B cell (primary cell): ENCODE data around the gene ABCA1. TPM values are rescaled to one million over a fixed set of nuclear protein-coding genes. Genes with fewer than 3 reads are reported as not detected.
"Not testable (repeated sequence)": the region's sequence is repeated elsewhere in the genome, so short reads cannot be mapped to it uniquely, and the experiment has no call there.

Experiments
- ATAC-seq: fragments of 200-7000 bp; cut with Tn5 transposase; one replicate; pipeline ENCODE4 v1.10.0; 2021; ENCODE audit warnings: low read depth, mild to moderate bottlenecking, moderate number of reproducible peaks, moderate library complexity
- CTCF ChIA-PET: fragments of 350-600 bp; sonication (Branson Sonifier 250); formaldehyde crosslinking; loops from one replicate; lab custom pipeline; 2021; ENCODE audit warnings: antibody characterized with exemption, inconsistent platforms; lab: Charles Lee
- POLR2A ChIA-PET: fragments of 350-600 bp; sonication (Branson Sonifier 250); formaldehyde crosslinking; loops from one replicate; lab custom pipeline; 2021; ENCODE audit warnings: antibody characterized with exemption; lab: Charles Lee
- DNase-seq: peaks from one replicate; pipeline ENCODE4 v3.0.0; 2013
- H2AFZ ChIP-seq: 2 replicates; pipeline ENCODE4 v1.6.1; 2012; ENCODE audit warnings: mild to moderate bottlenecking, low read depth, low read length; ENCODE audit not compliant: insufficient read depth, poor library complexity, severe bottlenecking
- H3K27ac ChIP-seq, 2 donors: 1 replicate in 1 of 2; 2 replicates in 1 of 2; pipeline ENCODE4 v1.5.1; 2012 to 2013; ENCODE audit warnings: low read length in 2 of 2, mild to moderate bottlenecking in 2 of 2, moderate library complexity in 1 of 2
- H3K27me3 ChIP-seq, 4 experiments: fragments of 200-600 bp in 1 of 4; sonication (generic) in 1 of 4; replicated peaks in 1 of 4; 1 replicate in 2 of 4; 2 replicates in 2 of 4; pipeline versions ENCODE4 v1.6.1 to v1.7.0; 2013 to 2016; ENCODE audit warnings: low read length in 3 of 4, mild to moderate bottlenecking in 2 of 4, mixed read lengths in 1 of 4, moderate library complexity in 1 of 4; ENCODE audit not compliant: insufficient read depth in 4 of 4, control insufficient read depth in 3 of 4; ENCODE audit errors: control extremely low read depth in 1 of 4
- H3K36me3 ChIP-seq, 2 experiments: replicated peaks in 1 of 2; 1 replicate in 1 of 2; 2 replicates in 1 of 2; pipeline versions ENCODE4 v1.6.1 to v1.7.1; 2013; ENCODE audit warnings: low read length in 1 of 2; ENCODE audit not compliant: insufficient read depth in 2 of 2, control insufficient read depth in 1 of 2; ENCODE audit errors: control extremely low read depth in 1 of 2, extremely low read depth in 1 of 2
- H3K4me1 ChIP-seq, 2 donors: fragments of 200-600 bp in 1 of 2; sonication (generic) in 1 of 2; 1 replicate in 1 of 2; 2 replicates in 1 of 2; pipeline versions ENCODE4 v1.5.1 to v1.6.1; 2013 to 2017; ENCODE audit warnings: low read length in 2 of 2; ENCODE audit not compliant: control insufficient read depth in 2 of 2, insufficient read depth in 2 of 2
- H3K4me2 ChIP-seq: replicated peaks from 2 replicates; pipeline ENCODE3; 2012; ENCODE audit warnings: mild to moderate bottlenecking, low read depth, low read length; ENCODE audit not compliant: poor library complexity, severe bottlenecking
- H3K4me3 ChIP-seq, 5 experiments: fragments of 200-600 bp in 1 of 5; sonication (generic) in 1 of 5; 1 replicate in 3 of 5; 2 replicates in 2 of 5; pipeline versions ENCODE4 v1.5.1 to v1.7.0; 2011 to 2016; ENCODE audit warnings: low read length in 4 of 5, mild to moderate bottlenecking in 4 of 5, low read depth in 2 of 5, control low read depth in 1 of 5, moderate library complexity in 1 of 5; ENCODE audit not compliant: insufficient read depth in 1 of 5; ENCODE audit errors: control extremely low read depth in 1 of 5, extremely low read depth in 1 of 5
- H3K79me2 ChIP-seq: fragments of 200-600 bp; sonication (generic); one replicate; pipeline ENCODE4 v1.6.0; 2016; ENCODE audit warnings: low read length; ENCODE audit not compliant: control insufficient read depth, insufficient read depth
- H3K9ac ChIP-seq: fragments of 200-600 bp; sonication (generic); 2 replicates; pipeline ENCODE4 v1.6.1; 2017; ENCODE audit warnings: mild to moderate bottlenecking, low read length, moderate library complexity
- H3K9me3 ChIP-seq, 3 donors: one replicate each; pipeline versions ENCODE4 v1.6.1 to v1.7.1; 2013; ENCODE audit warnings: low read length in 2 of 3; ENCODE audit not compliant: control insufficient read depth in 2 of 3, insufficient read depth in 1 of 3; ENCODE audit errors: control extremely low read depth in 1 of 3
- H4K20me1 ChIP-seq: 2 replicates; pipeline ENCODE4 v1.6.0; 2012; ENCODE audit warnings: mild to moderate bottlenecking, low read length; ENCODE audit not compliant: insufficient read depth, control insufficient read depth, poor library complexity, severe bottlenecking
- H3K27ac Mint-ChIP-seq: one replicate; pipeline ENCODE4 v1.8.0; 2021; ENCODE audit warnings: mixed read lengths
- H3K27me3 Mint-ChIP-seq: one replicate; pipeline ENCODE4 v1.8.0; 2021; ENCODE audit warnings: mixed read lengths
- H3K4me1 Mint-ChIP-seq: one replicate; pipeline ENCODE4 v1.8.0; 2021; ENCODE audit warnings: mixed read lengths
- H3K4me3 Mint-ChIP-seq: one replicate; pipeline ENCODE4 v1.8.0; 2021; ENCODE audit warnings: mixed read lengths
- H3K9me3 Mint-ChIP-seq: one replicate; pipeline ENCODE4 v1.8.0; 2022; ENCODE audit warnings: mixed read lengths; ENCODE audit not compliant: insufficient read depth
- EZH2 ChIP-seq: IDR thresholded peaks from 2 replicates; pipeline ENCODE4 v1.6.1; 2012; ENCODE audit warnings: borderline replicate concordance, low read depth, mild to moderate bottlenecking, moderate library complexity, low read length; ENCODE audit not compliant: insufficient read depth, poor library complexity, severe bottlenecking
- WGBS: methylation state at CpG from one replicate; pipeline ENCODE4 v1.1.5; 2013; ENCODE audit warnings: missing lambda C conversion rate; ENCODE audit not compliant: insufficient coverage; 5-methylcytosine and 5-hydroxymethylcytosine counted together
- intact Hi-C: fragments of 100-400 bp; cut with micrococcal nuclease; formaldehyde crosslinking; loops from one replicate; pipeline ENCODE4 v1.10.0; 2022
- polyA plus RNA-seq: library from polyadenylated mRNA; depleted of rRNA; stranded (reverse); fragments of >200 nt; gene quantifications from 2 replicates; pipeline ENCODE4 v1.2.3, GENCODE V29; 2012
- total RNA-seq, 2 donors: library from RNA; stranded (reverse); fragments of 120-200 nt in 1 of 2; gene quantifications; 1 replicate in 1 of 2; 2 replicates in 1 of 2; pipeline versions ENCODE4 v1.2.3 to v1.2.4, GENCODE V29; 2013 to 2022
- TF ChIP-seq, protein P1 (sequence below): fragments of 200-600 bp; IDR thresholded peaks from one replicate; pipeline ENCODE4 v1.8.0; 2022; ENCODE audit warnings: antibody characterized with exemption, mild to moderate bottlenecking

Gene ABCA1
- total and polyA plus RNA-seq, 2 donors (not counting 1 experiment from before 2014, with no cell fraction given): 5.2 to 24.0 TPM

- H3K9me3 ChIP-seq: no peaks in the 10 kb centered on the region
Measured at GRCh38 chr9:104936291-104936690, 8.3 kb upstream of the ABCA1 start.

GRCh38 chr9:104935501-104935810 lies 7.5 kb upstream of the ABCA1 start:
- H2AFZ ChIP-seq, H3K9me3 ChIP-seq, H3K4me3 Mint-ChIP-seq, DNase-seq, H3K27ac ChIP-seq, H3K36me3 ChIP-seq, CTCF ChIA-PET, H3K27me3 ChIP-seq, H3K27ac Mint-ChIP-seq, intact Hi-C loops, H3K4me1 ChIP-seq, H3K27me3 Mint-ChIP-seq, H3K4me2 ChIP-seq, H3K9ac ChIP-seq, H3K4me3 ChIP-seq, H3K79me2 ChIP-seq, H4K20me1 ChIP-seq, ATAC-seq, POLR2A ChIA-PET, H3K9me3 Mint-ChIP-seq: not testable (repeated sequence)
- 85% methylated on average over 7 of the region's 7 CpGs for WGBS
- peaks cover 12% of the 10 kb centered on the region for H3K4me1 Mint-ChIP-seq

More at GRCh38 chr9:104936291-104936690, 8.3 kb upstream of the ABCA1 start:
- Histone ChIP-seq H4K20me1 (no peaks in the 10 kb centered on the region), H3K27ac (no peak overlapping the region), H3K4me3 (no peak overlapping the region), H3K36me3 (no peaks in the 10 kb centered on the region), H3K27me3 (no peaks in the 10 kb centered on the region), H3K9ac (no peak overlapping the region), H3K4me1 (peaks cover 0 to 4% of the 10 kb centered on the region in 2 donors), H3K79me2 (no peaks in the 10 kb centered on the region), H3K4me2 (no peak overlapping the region), H2AFZ (no peak overlapping the region)
- TF ChIP-seq, protein P1, sequence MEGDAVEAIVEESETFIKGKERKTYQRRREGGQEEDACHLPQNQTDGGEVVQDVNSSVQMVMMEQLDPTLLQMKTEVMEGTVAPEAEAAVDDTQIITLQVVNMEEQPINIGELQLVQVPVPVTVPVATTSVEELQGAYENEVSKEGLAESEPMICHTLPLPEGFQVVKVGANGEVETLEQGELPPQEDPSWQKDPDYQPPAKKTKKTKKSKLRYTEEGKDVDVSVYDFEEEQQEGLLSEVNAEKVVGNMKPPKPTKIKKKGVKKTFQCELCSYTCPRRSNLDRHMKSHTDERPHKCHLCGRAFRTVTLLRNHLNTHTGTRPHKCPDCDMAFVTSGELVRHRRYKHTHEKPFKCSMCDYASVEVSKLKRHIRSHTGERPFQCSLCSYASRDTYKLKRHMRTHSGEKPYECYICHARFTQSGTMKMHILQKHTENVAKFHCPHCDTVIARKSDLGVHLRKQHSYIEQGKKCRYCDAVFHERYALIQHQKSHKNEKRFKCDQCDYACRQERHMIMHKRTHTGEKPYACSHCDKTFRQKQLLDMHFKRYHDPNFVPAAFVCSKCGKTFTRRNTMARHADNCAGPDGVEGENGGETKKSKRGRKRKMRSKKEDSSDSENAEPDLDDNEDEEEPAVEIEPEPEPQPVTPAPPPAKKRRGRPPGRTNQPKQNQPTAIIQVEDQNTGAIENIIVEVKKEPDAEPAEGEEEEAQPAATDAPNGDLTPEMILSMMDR: no peak
- no peak for TF ChIP-seq EZH2
- ATAC-seq (no peak), DNase-seq (no peak)
- Mint-ChIP-seq H3K9me3 (no peaks in the 10 kb centered on the region), H3K27ac (no peak overlapping the region), H3K27me3 (no peaks in the 10 kb centered on the region), H3K4me3 (no peak overlapping the region), H3K4me1 (peaks cover 12% of the 10 kb centered on the region)
- ChIA-PET CTCF (no interaction called here), POLR2A (no interaction called here)
- intact Hi-C loops: no loop called here
- 100% methylated on average over 1 of the region's 3 CpGs for WGBS
